Measurements from ENCODE around the gene NME2. TPM values are rescaled to one million over a fixed set of nuclear protein-coding genes. Genes with fewer than 3 reads are reported as not detected.

Gene NME2
- total RNA-seq, 1 donor from 2014 or later, result 245 TPM

DNA sequence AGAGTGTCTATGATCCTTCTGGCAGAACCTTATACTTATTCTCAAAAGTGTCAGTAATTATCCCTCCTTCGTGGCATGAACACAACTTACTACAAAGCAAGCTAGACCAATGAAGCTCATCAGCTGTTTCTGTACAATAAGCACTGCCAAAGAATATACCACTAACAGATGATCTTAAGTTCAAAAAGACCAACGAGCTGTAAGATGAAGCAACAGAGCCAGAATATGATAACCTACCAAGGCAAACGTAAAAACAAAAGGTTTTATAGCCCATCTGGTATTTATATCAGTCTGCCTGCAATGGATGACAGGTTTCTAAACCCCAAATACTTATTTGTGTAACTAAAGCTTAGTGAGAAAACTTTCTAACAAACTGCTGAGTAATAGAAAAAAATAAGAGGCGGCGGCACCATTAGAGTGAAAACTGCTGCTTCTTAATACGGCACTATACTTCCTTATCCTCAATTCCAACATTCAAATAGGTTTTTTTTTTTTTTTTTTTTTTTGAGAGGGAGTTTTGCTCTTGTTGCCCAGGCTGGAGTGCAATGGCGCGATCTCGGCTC lies 22.1 kb downstream of the NME2 start:
- DNase-seq (no peak), ATAC-seq (ENCODE audit: poor library complexity) (no peak)
- intact Hi-C loops (cut with DNase I), result no loop called here

DNA sequence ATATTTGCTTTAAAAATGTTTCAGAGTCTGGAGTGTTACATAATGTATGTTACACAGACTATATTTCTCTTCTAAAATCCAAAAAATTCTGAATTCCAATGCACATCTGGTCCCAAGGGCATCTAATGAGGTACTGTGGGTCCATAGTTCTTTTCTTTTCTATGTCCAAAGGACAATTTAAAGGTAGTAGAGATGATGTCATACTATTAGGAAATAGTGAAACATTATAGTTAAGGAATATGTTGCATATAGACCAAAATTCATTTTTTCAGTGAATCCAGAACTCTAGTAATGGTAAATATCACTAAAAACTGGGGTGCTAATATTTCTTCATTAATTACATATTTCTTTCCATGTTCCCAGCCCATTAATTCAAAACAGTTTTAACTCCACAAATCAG lies 23.0 kb downstream of the NME2 start:
- intact Hi-C loops (cut with DNase I), result no loop called here
- DNase-seq, result no peak
- no peak for ATAC-seq (ENCODE audit: poor library complexity)

DNA sequence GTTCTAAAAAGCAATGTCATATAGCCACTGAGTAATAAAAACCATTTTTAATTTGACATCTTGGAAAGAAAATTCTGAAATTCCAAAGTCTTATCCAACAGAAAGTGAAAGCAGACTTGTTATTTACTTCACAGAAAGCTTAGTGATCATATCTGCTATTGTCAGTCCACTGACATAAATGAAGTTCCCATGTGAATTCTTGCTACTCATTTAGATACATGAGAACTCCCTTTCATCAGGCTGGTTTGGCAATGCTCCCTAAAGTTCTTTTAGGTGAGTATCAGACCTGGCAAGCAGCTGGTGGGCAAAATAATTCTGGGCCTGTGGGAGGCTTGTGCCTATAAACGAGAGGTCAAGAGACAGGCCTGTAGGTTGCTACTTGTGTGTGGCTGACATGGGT lies 23.4 kb downstream of the NME2 start:
- DNase-seq, result no peak
- intact Hi-C loops (cut with DNase I), result no loop called here
- ATAC-seq (ENCODE audit: poor library complexity), result no peak

DNA sequence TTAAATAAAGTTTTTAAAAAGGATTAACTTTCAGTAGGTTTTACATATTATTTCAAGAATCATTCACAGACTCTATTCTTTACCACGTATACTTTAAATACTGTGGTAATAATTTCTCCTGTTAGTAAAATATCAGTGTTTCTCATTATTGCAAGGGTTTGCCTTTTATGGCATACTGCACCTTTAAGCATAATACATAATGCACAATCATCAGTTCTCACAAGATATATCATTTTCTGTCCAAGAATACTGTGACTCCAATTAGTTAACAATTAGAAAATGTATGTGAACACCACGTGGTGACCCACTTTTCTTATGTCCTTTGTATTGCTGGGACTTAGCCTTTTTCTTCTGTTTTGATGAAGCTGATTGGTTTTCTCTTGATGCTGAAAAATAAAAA lies 25.7 kb downstream of the NME2 start:
- DNase-seq, result no peak
- ATAC-seq (ENCODE audit: poor library complexity), result no peak
- intact Hi-C loops (cut with DNase I), result no loop called here

DNA sequence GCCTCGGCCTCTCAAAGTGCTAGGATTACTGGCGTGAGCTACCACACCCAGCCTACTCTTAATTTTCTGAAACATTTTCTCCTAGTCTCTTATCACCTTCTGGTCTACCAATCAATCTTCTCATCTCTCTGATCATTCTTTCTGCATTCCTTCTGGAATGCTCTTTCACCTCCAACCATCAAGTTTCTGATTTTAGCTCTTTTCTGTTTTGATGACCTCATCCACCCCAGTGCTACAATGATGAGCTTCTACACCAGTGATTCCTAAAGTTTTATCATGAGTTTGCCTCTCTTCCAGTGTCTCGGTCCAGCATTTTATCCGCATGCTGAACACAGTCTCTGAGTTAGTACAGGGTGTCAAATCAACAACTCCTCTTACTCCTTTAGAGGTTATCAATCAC lies 31.5 kb downstream of the NME2 start:
- ATAC-seq (ENCODE audit: poor library complexity) (no peak), DNase-seq (no peak)
- intact Hi-C loops (cut with DNase I), result no loop called here

DNA sequence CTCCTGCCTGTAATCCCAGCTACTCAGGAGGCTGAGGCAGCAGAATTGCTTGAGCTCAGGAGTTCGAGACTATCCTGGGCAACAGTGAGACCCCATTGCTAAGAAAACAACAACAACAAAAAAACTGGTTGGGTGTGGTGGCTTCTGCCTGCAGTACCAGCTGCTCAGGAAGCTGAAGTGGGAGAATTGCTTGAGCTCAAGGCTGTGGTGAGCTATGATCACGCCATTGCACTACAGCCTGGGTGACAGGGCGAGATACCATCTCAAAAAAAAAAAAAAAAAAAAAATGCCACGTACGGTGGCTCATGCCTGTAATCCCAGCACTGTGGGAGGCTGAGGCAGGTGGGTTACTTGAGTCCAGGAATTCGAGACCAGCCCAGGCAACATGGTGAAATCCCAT lies 34.1 kb downstream of the NME2 start:
- ATAC-seq (ENCODE audit: poor library complexity), result no peak
- no peak for DNase-seq
- intact Hi-C loops (cut with DNase I), result no loop called here

DNA sequence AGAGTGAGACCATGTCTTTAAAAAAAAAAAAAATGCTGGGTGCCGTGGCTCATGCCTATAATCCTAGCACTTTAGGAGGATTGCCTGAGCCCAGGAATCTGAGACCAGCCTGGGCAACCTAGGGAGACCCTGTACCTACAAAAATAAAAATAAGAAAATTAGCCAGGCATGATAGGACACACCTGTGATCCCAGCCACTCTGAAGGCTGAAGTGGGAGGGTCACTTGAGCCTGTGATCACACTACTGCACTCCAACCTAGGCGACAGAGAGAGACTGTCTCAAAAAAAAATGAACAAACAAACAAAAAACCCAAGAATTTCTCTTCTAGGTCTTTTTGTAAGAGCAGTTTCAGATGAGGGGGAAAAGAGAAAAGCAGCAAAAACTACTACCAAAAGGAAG lies 34.6 kb downstream of the NME2 start:
- intact Hi-C loops (cut with DNase I), result no loop called here
- ATAC-seq (ENCODE audit: poor library complexity) (no peak), DNase-seq (no peak)

DNA sequence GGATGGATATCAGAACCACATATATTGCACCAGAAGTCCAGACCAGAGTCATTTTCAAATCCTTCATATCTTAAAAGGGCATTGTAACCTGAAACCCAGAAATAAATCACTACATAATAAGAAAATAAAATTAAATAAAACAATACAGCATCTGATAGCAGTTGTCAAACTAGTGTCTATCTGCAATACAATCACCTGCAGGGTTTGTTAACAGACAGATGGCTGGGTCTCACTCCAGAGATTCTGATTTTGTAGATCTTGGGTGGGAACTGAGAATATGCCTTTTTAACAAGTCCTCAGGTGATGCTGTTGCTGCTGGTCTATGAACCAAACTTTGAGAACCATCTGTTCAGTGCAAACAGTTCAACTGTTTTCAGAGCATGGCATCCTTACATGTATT lies 37.6 kb downstream of the NME2 start:
- no peak for DNase-seq
- ATAC-seq (ENCODE audit: poor library complexity), result no peak
- intact Hi-C loops (cut with DNase I), result no loop called here

DNA sequence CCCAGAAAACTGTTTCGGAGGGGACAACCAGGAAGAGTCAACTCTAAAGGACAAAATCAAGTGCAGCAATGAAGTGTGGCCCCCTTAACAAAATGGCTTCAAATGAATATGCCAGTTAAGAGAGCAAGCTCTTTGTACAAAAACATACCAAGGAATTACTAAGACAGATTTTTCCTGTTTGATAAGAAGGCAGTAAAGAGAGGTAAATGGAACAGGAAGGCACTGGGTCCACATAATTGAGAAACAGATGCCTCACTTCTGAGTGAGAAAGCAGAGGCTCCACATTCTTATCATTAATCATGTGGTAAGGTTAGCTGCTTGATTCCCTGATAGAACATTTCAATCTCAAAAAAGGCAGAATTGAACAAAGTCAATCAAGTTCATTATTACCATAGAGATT lies 48.7 kb downstream of the NME2 start:
- intact Hi-C loops (cut with DNase I), result no loop called here
- ATAC-seq (ENCODE audit: poor library complexity), result no peak
- no peak for DNase-seq

DNA sequence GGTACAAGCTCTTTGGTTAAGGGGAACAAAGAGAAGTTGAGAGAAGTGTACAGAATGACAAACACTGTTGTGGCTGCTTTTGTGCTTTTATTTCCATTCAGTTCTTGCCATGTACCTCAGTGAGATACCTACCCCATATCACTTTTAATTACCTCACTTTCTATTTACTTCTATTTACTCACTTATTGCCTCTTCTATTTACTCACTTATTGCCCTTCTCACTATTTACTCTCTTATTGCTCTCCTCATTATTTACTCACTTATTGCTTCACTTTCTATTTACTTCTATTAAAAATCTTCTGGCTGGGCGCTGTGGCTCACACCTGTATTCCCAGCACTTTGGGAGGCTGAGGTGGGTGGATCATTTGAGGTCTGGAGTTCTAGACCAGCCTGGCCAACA lies 51.7 kb downstream of the NME2 start:
- ATAC-seq (ENCODE audit: poor library complexity) (no peak), DNase-seq (no peak)
- intact Hi-C loops (cut with DNase I), result no loop called here

DNA sequence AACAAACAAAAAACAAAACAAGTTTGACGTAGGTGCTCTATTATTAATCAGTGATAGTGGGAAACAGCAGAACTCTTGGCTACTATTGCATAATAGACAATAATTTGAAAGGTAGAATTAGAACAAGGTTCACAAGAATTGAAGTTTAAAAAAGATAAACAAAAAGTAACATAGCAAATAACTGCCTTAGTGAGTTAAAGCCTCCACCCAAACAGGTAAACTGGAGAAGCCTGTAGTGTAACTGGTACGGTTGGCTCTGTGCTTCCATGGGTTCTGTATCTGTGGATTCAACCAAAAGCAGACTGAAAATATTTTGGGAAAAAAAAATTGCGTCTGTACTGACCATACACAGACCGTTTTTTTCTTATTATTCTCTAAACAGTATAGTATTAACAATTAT lies 55.1 kb downstream of the NME2 start:
- intact Hi-C loops (cut with DNase I), result no loop called here
- DNase-seq, result no peak
- ATAC-seq (ENCODE audit: poor library complexity), result no peak

Other genes with a start within 250 kb of the NME2 start
- 42.0 TPM for gene SPAG9, start 45.5 kb upstream of the NME2 start, total RNA-seq
- 21.1 TPM for gene NME1, start 12.9 kb upstream of the NME2 start, total RNA-seq
- 5.8 TPM for gene MBTD1, start 93.6 kb downstream of the NME2 start, total RNA-seq
- gene UTP18, start 94.1 kb downstream of the NME2 start, total RNA-seq, result 8.0 TPM

Measured in Right ventricle myocardium superior (tissue), 1 donor.